AG09309 (cell line): ENCODE data around the gene KDM3A.

Source experiments
- DNase-seq: peaks from one replicate; pipeline ENCODE4 v3.0.0-alpha.2; 2010; ENCODE audit warnings: low read depth
- H3K4me3 ChIP-seq: 2 replicates; pipeline ENCODE4 v1.5.1; 2011; ENCODE audit warnings: mild to moderate bottlenecking, low read depth, low read length, moderate library complexity; ENCODE audit not compliant: control insufficient read depth
- TF ChIP-seq, protein P1 (sequence below): IDR thresholded peaks from 2 replicates; pipeline ENCODE4 v1.5.1; 2011; ENCODE audit warnings: mild to moderate bottlenecking, low read depth, low read length, inconsistent platforms; ENCODE audit not compliant: insufficient read depth, control insufficient read depth; ENCODE audit errors: missing control alignments

KDM3A gene

GRCh38 chr2:86440631-86441391 is at the start of gene KDM3A:
TSS of gene KDM3A (plus strand) at chr2:86441371. CDS start at chr2:86442048, 677 bp downstream.
- TF ChIP-seq, protein P1, sequence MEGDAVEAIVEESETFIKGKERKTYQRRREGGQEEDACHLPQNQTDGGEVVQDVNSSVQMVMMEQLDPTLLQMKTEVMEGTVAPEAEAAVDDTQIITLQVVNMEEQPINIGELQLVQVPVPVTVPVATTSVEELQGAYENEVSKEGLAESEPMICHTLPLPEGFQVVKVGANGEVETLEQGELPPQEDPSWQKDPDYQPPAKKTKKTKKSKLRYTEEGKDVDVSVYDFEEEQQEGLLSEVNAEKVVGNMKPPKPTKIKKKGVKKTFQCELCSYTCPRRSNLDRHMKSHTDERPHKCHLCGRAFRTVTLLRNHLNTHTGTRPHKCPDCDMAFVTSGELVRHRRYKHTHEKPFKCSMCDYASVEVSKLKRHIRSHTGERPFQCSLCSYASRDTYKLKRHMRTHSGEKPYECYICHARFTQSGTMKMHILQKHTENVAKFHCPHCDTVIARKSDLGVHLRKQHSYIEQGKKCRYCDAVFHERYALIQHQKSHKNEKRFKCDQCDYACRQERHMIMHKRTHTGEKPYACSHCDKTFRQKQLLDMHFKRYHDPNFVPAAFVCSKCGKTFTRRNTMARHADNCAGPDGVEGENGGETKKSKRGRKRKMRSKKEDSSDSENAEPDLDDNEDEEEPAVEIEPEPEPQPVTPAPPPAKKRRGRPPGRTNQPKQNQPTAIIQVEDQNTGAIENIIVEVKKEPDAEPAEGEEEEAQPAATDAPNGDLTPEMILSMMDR: no peak
- H3K4me3 ChIP-seq: peak within 1 kb of the TSS; percentile 63
- DNase-seq: peak; percentile 99

DNA sequence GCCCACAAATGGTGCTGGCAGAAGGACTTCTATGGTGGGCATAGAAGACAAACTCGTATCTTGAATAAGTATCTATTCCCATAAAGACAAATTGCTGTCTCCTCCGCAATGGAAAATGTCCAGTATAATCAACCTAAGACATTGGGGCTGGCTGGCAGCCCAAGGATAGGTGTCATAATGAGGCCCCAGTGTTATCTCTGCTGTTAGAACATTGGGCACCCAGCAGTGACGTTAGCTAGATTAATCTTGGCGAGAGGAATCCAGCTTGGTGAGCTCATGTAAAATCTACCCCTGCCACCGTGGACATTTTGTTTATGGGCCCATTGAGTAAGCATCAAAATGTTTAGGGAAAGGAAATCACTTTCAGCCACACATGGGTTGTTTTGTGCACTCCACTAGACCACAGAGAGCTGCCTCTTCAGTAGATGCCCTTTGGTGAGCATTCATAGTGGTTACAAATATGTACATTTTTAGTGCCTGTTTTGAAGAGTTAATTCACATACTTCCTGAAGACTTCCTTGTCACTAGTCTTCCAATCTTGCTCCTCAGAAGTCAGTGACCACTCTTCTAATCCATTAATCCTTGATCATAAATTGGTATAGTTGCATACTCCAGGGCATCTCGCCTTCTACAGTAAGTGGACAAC is 48.2 kb upstream of the KDM3A start:
- H3K4me3 ChIP-seq: no peak overlapping the region
- DNase-seq: no peak
- TF ChIP-seq, protein P1: no peak

DNA sequence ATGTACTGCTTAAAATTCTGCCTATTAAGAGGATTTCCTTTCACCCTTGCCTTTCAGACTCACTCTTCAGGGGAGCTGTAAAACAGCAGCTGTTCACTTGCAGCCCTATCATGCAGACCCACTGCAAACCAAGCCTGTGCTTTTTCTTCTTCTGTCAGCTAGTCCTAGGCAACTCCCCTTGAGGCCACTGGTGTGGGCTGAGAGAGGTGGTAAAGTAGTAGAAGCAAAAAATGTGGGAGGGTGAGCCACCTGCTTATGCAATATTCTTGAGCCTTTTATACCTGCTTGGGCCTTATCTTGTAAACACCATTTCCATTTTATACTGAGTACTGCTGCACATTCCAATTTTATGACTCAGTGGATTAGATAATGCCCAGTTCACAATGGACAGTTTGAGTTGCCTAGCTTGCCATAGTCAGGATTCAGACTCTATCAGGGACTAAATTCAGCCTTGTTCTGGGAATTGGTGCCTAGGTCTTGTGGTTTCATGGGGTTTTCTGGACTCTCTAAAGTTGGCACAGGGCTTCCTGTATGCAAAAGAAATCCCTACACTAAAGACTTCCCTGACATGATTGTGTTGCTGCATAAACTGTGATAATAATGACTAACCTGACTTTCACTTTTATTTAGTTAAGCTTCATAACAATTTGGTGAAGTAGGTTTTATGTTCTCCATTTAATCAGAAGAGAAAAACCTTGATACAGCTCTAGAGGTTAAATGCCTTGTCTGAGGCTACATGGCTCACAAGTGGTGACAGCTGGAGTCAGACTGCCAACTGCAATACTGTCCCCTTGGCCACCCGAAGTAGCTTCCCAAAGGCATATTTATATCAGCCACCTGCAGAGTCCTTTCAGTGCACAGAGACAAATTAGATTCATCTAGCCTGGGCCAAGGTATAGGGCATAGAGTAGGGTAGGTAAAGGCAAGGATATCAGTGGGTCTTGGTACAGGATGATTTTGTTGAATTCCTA is 47.4 kb upstream of the KDM3A start:
- no peak for DNase-seq
- TF ChIP-seq, protein P1: no peak
- no peak overlapping the region for H3K4me3 ChIP-seq

DNA sequence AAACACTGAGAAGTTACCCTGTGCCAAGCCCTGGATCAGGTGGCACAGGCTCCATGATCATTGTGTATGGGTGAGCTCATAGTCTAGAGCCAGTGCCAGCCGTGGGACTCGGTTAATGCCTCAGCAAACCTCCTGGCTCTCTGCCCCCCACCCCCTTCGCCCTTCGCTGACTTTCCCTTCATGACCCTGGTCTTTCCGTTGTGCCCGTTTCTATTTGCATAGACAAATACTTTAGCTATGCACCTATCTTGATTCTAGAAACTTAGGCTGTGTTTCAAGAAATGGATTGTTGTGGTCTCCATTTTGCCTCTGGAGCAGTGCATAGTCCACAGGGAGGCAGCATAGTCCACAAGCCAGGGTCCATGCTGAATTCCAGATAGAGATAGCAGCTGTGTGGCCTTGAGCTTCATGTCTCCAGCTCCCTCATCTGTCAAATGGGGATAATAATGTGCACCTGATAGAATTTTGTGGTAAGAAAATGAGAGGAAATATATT is 44.8 kb upstream of the KDM3A start:
- DNase-seq: no peak
- TF ChIP-seq, protein P1: peak; percentile 57
- no peak overlapping the region for H3K4me3 ChIP-seq

- DNase-seq: no peak
- TF ChIP-seq, protein P1: no peak
- H3K4me3 ChIP-seq: no peak overlapping the region
Observed at GRCh38 chr2:86397986-86398385, 43.2 kb upstream of the KDM3A start.
